HepG2 (cell line): Measurements from ENCODE around the gene ING5. TPM values are rescaled to one million over a fixed set of nuclear protein-coding genes. Genes with fewer than 3 reads are reported as not detected.

ENCODE experiments used
- ARHGAP35 ChIP-seq: sonication (generic); formaldehyde crosslinking; IDR thresholded peaks from 2 replicates; pipeline ENCODE4 v1.9.0; 2022; ENCODE audit warnings: mild to moderate bottlenecking, inconsistent platforms, moderate library complexity, missing genetic modification reagents, borderline replicate concordance
- BHLHE40 ChIP-seq: IDR thresholded peaks from 2 replicates; pipeline ENCODE4 v1.6.1; 2011; ENCODE audit warnings: low read length, improper control_type of control experiment
- BORCS8-MEF2B ChIP-seq: sonication (generic); formaldehyde crosslinking; IDR thresholded peaks from 2 replicates; pipeline ENCODE4 v1.8.0; 2022; ENCODE audit warnings: mild to moderate bottlenecking, missing genetic modification reagents
- BRCA1 ChIP-seq: sonication (generic); formaldehyde crosslinking; IDR thresholded peaks from 2 replicates; pipeline ENCODE4 v1.4.0; 2020; ENCODE audit warnings: missing genetic modification reagents
- CEBPG ChIP-seq: IDR thresholded peaks from 2 replicates; pipeline ENCODE4 v1.6.1; 2016
- CENPBD1 ChIP-seq: sonication (generic); formaldehyde crosslinking; IDR thresholded peaks from 2 replicates; pipeline ENCODE4 v1.8.0; 2022; ENCODE audit warnings: missing genetic modification reagents, low read depth, mild to moderate bottlenecking, borderline replicate concordance
- CENPX ChIP-seq: sonication (generic); formaldehyde crosslinking; IDR thresholded peaks from 2 replicates; pipeline ENCODE4 v1.9.0; 2021; ENCODE audit warnings: mild to moderate bottlenecking, missing genetic modification reagents, moderate library complexity
- DRAP1 ChIP-seq: IDR thresholded peaks from 2 replicates; pipeline ENCODE4 v1.6.1; 2016; ENCODE audit warnings: missing genetic modification reagents, missing compliant biosample characterization
- JUNB ChIP-seq: sonication (generic); formaldehyde crosslinking; IDR thresholded peaks from 2 replicates; pipeline ENCODE4 v1.8.0; 2022; ENCODE audit warnings: missing genetic modification reagents, mild to moderate bottlenecking, borderline replicate concordance
- KDM2A ChIP-seq: sonication (generic); formaldehyde crosslinking; IDR thresholded peaks from 2 replicates; pipeline ENCODE4 v1.4.0; 2020; ENCODE audit warnings: low read depth, missing genetic modification reagents, borderline replicate concordance
- KDM5A ChIP-seq: fragments of 200-600 bp; sonication (generic); IDR thresholded peaks from 2 replicates; pipeline ENCODE4 v1.7.0; 2018; ENCODE audit warnings: antibody characterized with exemption, mild to moderate bottlenecking, low read length, borderline replicate concordance
- MEIS2 ChIP-seq: sonication (generic); formaldehyde crosslinking; IDR thresholded peaks from 2 replicates; pipeline ENCODE4 v1.9.0; 2021; ENCODE audit warnings: mild to moderate bottlenecking, missing genetic modification reagents
- PHF20 ChIP-seq: sonication (generic); formaldehyde crosslinking; IDR thresholded peaks from 2 replicates; pipeline ENCODE4 v1.5.0; 2020; ENCODE audit warnings: mild to moderate bottlenecking, missing genetic modification reagents
- RAD51 ChIP-seq: fragments of 450-650 bp; IDR thresholded peaks from 2 replicates; pipeline ENCODE4 v1.6.1; 2016; ENCODE audit warnings: borderline replicate concordance
- RXRB ChIP-seq: IDR thresholded peaks from 2 replicates; pipeline ENCODE4 v1.6.1; 2016; ENCODE audit warnings: borderline replicate concordance, missing genetic modification reagents, missing compliant biosample characterization
- SIX4 ChIP-seq: sonication (generic); formaldehyde crosslinking; IDR thresholded peaks from 2 replicates; pipeline ENCODE4 v1.4.0; 2020; ENCODE audit warnings: missing genetic modification reagents
- SOX5 ChIP-seq: IDR thresholded peaks from 2 replicates; pipeline ENCODE4 v1.6.1; 2016; ENCODE audit warnings: borderline replicate concordance
- ZEB1 ChIP-seq: IDR thresholded peaks from 2 replicates; pipeline ENCODE4 v1.6.1; 2012; ENCODE audit warnings: mild to moderate bottlenecking, low read depth, inconsistent platforms; ENCODE audit not compliant: insufficient replicate concordance
- ZFP36L2 ChIP-seq: sonication (generic); formaldehyde crosslinking; IDR thresholded peaks from 2 replicates; pipeline ENCODE4 v1.4.0; 2020; ENCODE audit warnings: missing genetic modification reagents
- ZNF138 ChIP-seq: sonication (generic); formaldehyde crosslinking; IDR thresholded peaks from 2 replicates; pipeline ENCODE4 v1.5.0; 2020; ENCODE audit warnings: mild to moderate bottlenecking, low read depth, missing genetic modification reagents
- ZNF232 ChIP-seq: sonication (generic); formaldehyde crosslinking; IDR thresholded peaks from 2 replicates; pipeline ENCODE4 v1.4.0; 2020; ENCODE audit warnings: missing genetic modification reagents, borderline replicate concordance
- ZNF253 ChIP-seq: sonication (generic); formaldehyde crosslinking; IDR thresholded peaks from 2 replicates; pipeline ENCODE4 v1.8.0; 2022; ENCODE audit warnings: mild to moderate bottlenecking, missing genetic modification reagents, borderline replicate concordance
- ZNF362 ChIP-seq: sonication (generic); formaldehyde crosslinking; IDR thresholded peaks from 2 replicates; pipeline ENCODE4 v1.4.0; 2020; ENCODE audit warnings: missing genetic modification reagents, mild to moderate bottlenecking, borderline replicate concordance
- ZNF546 ChIP-seq: sonication (generic); formaldehyde crosslinking; conservative IDR thresholded peaks from 2 replicates; pipeline ENCODE4 v1.8.1; 2023; ENCODE audit warnings: mild to moderate bottlenecking, missing genetic modification reagents
- ZNF549 ChIP-seq: sonication (generic); formaldehyde crosslinking; IDR thresholded peaks from 2 replicates; pipeline ENCODE4 v1.5.0; 2020; ENCODE audit warnings: missing genetic modification reagents
- ZNF772 ChIP-seq: sonication (generic); formaldehyde crosslinking; IDR thresholded peaks from 2 replicates; pipeline ENCODE4 v1.5.0; 2020; ENCODE audit warnings: mild to moderate bottlenecking, missing genetic modification reagents
- ZNF788 ChIP-seq: sonication (generic); formaldehyde crosslinking; IDR thresholded peaks from 2 replicates; pipeline ENCODE4 v1.5.0; 2020; ENCODE audit warnings: mild to moderate bottlenecking, missing genetic modification reagents, borderline replicate concordance
- ZNF792 ChIP-seq: IDR thresholded peaks from 2 replicates; pipeline ENCODE4 v1.6.1; 2016
- polyA plus RNA-seq, 8 experiments: library from polyadenylated mRNA; depleted of rRNA in 3 of 8; stranded (reverse) in 7 of 8; unstranded in 1 of 8; fragments of >200 nt; fragmentation: Illumina TruSeq in 4 of 8; extraction: Trizol in 4 of 8; gene quantifications; 2 replicates each; pipeline versions ENCODE4 v1.2.1 to v1.2.3, GENCODE V29; 2011 to 2016; ENCODE audit warnings: low read depth in 4 of 8, missing spikeins in 1 of 8, mixed read lengths in 1 of 8; ENCODE audit not compliant: insufficient read depth in 1 of 8
- total RNA-seq, 5 experiments: library from RNA; depleted of rRNA; stranded (reverse); fragments of >200 nt; fragmentation: Illumina TruSeq; extraction: Trizol; gene quantifications; 2 replicates each; pipeline ENCODE4 v1.2.3, GENCODE V29; 2016; ENCODE audit warnings: low read depth in 1 of 5

The ING5 gene
- total and polyA plus RNA-seq, 2 of the 13 experiments (the other 11 are each of a cell fraction or from before 2014, with no cell fraction given): 61.9 to 71.9 TPM

- TF ChIP-seq ARHGAP35 (no peak), RAD51 (no peak), BORCS8-MEF2B (CRISPR knock-in tag) (no peak), ZEB1 (peak; percentile 22), ZNF232 (no peak), SOX5 (CRISPR knock-in tag) (no peak), KDM5A (no peak), ZNF362 (CRISPR knock-in tag) (no peak), CENPX (CRISPR knock-in tag) (no peak), JUNB (CRISPR knock-in tag) (no peak), ZNF792 (peak; percentile 16; the same call in 1 of the 2 replicates), MEIS2 (CRISPR knock-in tag) (no peak), ZNF253 (CRISPR knock-in tag) (no peak), DRAP1 (CRISPR knock-in tag) (peak; percentile 61; the same call in 1 of the 2 replicates), BRCA1 (no peak), PHF20 (CRISPR knock-in tag) (no peak), KDM2A (CRISPR knock-in tag) (peak; percentile 58; the same call in 1 of the 2 replicates), ZNF772 (CRISPR knock-in tag) (peak; percentile 17; the same call in 1 of the 2 replicates), CENPBD1 (CRISPR knock-in tag) (no peak; the same call in 1 of the 2 replicates), ZNF546 (CRISPR knock-in tag) (no peak), RXRB (no peak), BHLHE40 (no peak), CEBPG (CRISPR knock-in tag) (no peak), ZNF138 (CRISPR knock-in tag) (peak; percentile 65; the same call in 1 of the 2 replicates), ZNF788 (CRISPR knock-in tag) (peak; percentile 26; the same call in 1 of the 2 replicates), SIX4 (no peak), ZFP36L2 (CRISPR knock-in tag) (no peak), ZNF549 (CRISPR knock-in tag) (no peak)
These were observed 32.3 kb downstream of the ING5 start (continued) for GRCh38 chr2:241734208-241734466.
